ENCODE results near the gene CAMSAP3.
"Not testable (repeated sequence)": the region's sequence is repeated elsewhere in the genome, so short reads cannot be mapped to it uniquely, and the experiment has no call there.

Gene CAMSAP3

DNA sequence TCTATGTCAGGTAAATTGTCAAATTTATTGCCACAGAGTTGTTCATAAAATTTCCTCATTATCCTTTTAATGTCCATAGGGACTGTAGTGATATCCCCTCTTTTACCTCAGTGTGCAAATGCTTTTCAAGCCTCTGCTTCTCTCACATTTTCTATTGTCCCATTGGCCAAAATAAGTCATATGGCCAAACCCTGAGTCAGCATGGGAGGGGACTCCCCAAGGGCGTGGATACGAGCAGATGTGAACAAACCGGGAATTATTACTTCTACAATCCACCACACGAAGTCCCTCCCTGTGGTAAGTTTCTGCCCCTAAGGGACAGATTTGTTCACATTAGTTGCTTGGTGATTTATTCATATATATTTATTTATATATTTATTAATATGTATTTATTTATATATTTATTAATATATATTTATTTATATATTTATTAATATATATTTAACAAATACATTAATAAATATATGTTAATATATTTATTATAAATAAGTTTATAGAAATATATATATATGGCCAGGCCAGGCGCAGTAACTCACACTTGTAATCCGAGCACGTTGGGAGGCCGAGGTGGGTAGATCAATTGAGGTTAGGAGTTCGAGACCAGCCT lies 20.1 kb upstream of the CAMSAP3 start:
- DNase-seq, result peak; percentile 25 to 64 (median 48)

DNA sequence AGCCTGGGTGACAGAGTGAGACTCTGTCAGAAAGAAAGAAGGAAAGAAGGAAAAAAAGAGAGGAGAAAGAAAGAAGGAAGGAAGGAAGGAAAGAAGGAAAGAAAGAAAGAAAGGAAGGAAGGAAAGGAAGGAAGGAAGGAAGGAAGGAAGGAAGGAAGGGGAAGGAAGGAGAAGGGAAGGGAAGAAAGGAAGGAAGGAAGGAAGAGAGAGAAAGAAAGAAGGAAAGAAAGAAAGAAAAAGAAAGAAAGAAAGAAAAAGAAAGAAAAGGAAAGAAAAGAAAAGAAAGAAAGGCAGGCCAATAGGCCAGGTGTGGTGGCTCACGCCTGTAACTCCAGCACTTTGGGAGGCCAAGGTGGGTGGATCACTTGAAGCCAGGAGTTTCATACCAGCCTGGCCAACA lies 18.2 kb upstream of the CAMSAP3 start:
- not testable (repeated sequence) for DNase-seq

DNA sequence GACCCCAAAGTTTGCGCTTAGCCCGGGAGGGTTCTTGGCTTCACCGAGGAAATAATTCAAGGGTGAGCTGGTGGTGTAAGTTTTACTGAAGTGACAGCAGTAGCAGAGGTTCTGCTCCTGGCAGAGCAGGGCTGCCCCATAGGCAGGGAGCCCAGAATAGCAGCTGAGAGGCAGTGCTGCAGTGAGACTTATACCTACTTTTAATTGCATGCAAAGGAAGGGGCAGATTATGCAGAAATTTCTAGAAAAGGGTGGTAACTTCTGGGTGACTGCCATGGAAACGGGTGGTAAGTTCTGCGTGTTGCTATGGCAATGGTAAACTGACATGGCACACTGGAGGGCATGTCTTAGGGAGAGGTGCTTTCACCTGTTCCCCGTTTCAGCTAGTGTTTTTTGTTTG lies 17.5 kb upstream of the CAMSAP3 start:
- no peak for DNase-seq

DNA sequence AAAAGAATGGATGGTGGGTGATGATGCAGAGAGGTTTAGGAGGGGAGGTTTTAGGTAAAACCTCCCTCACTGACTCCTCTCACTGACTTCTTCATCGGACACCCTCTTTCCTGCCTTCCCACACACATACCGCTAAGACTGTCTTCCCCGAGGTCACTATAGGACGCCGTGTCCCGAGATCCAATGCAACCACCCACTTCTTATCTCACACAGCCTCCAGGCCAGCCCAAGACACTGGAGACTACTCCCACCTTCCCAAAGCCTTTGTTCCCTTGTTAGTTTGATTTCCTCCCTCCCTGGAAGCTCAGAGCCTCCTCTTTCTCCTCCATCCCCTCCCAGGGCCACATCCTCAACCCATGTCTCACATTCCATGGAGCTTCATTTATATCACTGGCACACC lies 16.5 kb upstream of the CAMSAP3 start:
- DNase-seq, result no peak

DNA sequence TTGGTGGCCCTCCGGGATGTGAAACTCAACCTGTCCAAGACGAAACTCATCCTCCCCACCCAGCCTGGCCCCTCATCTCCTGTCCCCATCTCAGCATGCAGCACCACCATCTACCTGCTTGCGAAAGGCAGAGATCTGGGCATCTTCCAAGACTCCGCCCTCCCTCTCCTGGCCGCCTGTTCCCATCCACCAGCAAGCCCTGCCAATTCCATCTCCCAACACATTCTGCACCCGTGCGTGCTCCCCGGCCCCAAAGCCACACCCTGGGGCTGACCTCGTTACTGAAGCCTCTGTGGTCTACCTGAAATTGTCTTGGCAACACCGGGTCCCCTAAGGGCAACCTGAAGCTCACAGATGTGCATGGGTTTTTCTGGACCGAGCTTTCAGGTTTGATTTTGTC lies 13.2 kb upstream of the CAMSAP3 start:
- no peak for DNase-seq

DNA sequence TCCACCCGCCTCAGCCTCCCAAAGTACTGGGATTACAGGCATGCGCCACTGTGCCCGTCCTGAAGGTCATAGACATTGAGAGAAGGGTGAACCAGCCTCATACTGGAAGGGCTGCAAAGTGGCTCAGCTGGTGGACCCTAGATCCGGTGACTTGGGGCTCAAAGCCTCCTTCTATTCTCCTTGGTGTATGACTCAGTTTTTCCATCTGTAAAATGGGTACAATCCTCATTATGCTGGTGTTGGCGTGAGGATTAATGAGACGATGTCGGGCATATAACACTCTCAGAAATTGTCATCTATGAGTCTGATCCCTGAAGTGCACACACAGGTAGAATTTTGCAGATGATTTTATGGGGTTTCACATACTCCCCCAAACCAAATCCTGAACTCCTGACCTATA lies 5.8 kb upstream of the CAMSAP3 start:
- DNase-seq, result no peak

DNA sequence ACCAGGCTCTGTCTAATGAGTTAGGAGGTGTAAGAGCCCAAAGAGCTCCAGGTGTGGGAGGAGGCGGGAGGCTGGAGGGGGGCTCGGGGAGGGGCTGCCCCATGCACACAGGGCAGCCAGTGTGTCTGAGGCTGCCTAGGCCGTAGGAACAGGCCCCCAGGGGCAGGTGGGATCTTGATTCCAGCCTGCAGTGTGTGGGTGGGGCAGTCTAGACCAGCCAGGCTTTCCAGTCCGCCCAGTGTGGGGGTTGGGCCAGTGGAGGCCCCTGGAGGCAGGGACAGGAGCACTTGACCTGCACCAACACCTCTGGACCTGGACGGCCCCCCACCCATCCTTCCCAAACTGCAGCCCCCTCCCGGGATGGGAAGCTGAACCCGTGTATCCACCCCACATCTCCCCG lies 5.4 kb upstream of the CAMSAP3 start:
- no peak for DNase-seq

DNA sequence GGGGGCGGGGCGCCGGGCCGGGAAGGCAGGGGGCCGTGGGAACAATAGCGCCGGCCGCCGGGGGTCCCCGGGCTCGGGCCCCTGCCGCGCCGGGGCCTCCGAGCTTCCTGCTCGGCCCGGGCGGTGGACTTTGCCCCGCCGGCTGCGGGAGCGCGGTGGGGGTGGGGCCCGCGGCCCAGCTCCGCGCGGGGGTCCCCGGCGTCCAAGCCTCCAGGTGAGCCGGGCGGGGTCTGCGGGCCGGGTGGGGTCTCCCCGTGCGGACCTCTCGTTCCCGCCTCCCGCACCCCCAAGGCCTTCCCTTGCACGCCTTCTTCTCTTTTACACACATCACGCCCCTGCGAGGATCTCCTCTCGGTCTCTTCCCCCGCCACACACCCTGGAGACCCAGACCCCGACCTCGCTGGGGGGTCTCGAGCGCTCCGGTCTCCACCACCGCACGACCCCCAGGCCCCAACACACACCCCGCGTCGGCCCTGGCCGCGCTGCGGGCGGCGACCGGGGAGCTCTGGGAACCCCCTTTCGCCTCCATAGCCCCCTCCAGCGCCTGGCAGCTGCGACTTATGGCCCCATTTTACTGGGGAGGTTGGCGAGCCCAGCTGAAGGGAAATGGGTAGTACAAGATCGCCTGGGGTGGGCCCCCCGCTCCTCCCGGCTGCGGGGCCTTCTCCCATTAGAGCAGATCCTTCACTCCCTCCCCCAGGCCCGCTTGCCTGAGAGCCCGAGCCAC lies 711 bp downstream of the CAMSAP3 start:
- DNase-seq, result no peak

DNA sequence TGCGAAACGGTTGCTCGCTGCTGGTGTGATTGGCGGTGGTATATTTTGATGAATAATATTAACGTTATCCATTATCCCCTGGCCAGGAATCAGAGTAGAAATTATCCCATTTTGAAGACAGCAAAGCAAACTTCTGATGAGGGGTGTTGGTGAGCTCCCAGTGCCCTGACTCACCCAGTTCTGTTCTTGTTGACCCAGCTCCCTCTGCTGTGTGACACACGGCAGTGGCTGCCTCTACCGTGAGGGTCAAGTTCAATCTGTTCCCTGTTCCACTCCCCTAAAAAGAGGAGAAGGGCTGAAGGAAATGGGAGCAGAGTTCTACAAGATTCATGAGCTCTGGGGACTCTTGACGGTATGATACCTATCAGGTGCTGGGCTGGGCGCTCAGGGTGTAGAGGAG lies 2.0 kb downstream of the CAMSAP3 start:
- no peak for DNase-seq

DNA sequence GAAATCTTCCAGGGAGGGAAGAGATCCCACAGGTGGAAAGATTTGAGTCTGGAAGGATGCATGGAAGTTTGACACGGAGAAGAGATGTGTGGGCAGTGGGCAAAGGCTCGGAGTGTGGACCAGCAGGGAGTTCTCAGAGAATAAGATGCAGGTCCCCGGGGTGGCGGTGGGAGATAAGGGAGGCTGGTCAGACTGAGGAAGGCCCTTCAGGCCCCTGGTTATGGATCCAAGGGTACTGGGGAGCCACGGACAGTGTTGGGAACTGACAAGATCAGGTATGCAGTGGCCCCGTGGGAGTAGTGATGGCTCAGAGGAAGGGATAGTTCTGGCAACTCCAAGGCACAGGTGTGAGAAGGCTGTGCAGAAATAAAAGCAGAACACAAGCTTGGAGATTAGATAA lies 2.5 kb downstream of the CAMSAP3 start:
- DNase-seq, result no peak

DNA sequence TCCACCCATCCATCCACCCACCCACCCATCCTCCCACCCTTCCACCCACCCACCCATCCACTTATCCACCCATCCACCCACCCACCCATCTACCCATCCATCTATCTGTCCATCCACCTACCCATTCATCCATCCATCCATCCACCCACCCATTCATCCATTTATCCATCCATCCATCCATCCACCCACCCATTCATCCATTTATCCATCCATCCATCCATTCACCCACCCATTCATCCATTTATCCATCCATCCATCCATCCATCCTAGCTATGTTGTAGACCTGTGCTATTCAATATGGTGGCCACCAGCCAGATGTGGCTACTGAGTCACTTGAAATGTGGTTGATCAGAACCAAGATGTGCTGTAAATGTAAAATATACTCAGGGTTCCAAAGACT lies 5.1 kb downstream of the CAMSAP3 start:
- no peak for DNase-seq

DNA sequence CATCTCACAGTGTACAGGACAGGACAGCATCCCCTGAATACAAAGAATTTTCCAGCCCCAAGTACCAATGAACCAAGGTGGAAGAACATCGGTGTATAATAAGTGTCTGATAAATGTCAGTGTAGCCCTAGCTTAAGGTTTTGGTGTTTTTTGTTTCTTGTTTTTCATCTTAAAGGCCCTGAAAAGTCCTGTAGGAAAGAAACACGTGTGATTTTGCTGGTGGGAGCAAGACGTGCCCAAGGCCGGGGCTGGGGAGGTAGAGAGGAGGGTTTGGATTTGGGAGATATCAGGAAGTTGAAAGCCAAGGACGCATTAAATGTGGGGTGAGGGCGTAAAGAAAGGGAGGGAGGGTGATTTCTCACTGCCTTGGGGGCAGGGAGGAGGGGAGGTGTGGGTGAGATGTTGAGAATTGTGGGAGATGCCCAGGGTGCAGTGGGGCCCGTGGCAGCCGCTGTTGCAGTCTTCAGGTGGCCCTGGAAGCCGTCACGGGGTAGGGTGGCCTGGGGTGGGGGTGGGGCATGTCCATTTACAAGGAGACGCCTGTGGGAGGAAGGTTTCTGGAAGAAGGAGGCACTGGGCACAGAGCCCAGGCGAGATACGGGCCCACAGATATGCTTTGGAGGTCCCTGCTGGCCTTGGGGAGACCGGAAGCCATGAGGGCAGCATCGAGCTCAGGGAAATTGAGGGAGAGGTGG lies 6.7 kb downstream of the CAMSAP3 start:
- DNase-seq, result no peak

DNA sequence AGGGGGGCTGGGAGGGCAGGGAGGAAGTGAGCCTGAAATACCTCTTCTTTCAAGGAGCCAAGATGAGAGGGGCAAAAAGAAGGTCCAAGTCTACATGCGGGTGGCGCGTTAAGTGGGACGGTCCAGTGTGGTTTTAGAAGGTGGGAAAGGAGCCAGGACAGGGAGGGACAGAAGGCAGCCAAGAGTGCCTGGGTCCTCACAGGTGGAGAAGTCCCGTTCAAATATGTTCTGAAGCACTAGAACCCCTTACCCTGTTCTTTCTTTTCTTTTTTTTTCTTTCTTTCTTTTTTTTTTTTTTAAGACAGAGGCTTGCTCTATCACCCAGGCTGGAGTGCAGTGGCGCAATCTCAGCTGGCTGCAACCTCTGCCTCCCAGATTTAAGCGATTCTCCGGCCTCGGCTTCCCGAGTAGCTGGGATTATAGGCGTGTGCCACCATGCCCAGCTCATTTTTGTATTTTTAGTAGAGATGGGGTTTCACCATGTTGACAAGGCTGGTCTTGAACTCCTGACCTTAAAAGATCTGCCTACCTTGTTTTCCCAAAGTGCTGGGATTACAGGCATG lies 7.4 kb downstream of the CAMSAP3 start:
- no peak for DNase-seq

DNA sequence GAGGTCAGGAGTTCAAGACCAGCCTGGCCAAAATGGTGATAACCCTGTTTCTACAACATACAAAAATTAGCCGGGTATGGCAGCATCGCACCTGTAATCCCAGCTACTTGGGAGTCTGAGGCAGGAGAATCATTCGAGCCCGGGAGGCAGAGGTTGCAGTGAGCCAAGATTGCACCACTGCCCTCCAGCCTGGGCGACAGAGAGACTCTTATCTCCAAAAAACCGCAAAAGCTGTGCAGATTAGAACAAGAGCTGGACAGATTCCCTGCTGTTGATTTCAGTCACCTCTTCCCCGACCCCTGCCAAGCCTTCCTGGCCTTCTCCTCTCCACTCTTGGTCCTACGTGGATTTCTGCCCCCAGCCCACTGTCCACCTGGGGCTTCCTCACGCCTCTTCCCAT lies 8.3 kb downstream of the CAMSAP3 start:
- no peak for DNase-seq

DNA sequence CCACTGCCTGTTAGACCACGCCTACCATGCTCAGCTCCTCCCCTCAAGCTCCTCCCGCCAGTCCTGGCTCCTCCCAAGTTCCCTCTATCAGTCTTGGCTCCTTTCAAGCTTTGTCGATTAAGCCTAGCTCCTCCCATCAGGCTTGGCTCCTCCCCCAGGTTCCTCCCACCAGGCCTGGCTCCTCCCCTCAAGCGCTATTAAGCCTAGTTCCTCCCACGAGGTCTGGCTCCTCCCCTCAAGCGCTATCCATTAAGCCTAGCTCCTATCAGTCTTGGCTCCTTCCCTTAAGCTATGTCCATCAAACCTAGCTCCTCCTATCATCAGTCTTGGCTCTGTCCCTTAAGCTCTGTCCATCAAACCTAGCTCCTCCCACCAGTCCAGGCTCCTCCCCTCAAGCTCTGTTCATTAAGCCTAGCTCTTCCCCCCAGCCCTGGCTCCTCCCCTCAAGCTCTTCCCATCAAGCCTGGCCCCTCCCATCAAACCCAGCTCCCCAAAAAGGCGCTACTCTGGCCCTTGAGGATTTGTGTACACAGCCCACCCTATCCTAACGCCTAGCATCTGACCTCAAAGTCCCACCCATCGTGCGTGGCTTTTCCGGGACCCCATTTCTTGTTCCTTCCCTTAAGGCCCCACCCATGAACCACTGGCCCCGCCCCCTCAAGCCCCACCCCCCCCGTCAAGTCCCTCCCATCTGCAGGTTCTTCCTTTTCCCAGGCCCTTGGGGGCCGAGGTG lies 10.0 kb downstream of the CAMSAP3 start:
- peak; percentile 16 to 30 (median 26) for DNase-seq

DNA sequence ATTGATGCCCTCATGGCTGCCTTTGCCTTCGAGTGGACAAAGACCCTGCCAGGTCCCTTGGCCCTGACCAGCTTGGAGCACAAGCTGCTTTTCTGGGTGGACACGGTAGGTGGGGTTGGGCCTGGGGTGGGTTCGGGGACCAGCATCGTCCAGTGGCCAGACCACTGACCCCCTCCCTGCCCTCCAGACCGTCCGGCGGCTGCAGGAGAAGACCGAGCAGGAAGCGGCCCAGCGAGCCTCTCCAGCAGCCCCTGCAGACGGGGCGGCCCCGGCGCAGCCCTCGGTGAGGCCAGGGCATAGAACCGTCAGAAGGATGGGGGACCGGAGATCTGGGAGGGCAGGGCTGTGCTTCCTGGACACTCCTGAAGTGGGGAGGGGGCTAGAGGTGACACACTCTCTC lies 10.6 kb downstream of the CAMSAP3 start:
- no peak for DNase-seq

DNA sequence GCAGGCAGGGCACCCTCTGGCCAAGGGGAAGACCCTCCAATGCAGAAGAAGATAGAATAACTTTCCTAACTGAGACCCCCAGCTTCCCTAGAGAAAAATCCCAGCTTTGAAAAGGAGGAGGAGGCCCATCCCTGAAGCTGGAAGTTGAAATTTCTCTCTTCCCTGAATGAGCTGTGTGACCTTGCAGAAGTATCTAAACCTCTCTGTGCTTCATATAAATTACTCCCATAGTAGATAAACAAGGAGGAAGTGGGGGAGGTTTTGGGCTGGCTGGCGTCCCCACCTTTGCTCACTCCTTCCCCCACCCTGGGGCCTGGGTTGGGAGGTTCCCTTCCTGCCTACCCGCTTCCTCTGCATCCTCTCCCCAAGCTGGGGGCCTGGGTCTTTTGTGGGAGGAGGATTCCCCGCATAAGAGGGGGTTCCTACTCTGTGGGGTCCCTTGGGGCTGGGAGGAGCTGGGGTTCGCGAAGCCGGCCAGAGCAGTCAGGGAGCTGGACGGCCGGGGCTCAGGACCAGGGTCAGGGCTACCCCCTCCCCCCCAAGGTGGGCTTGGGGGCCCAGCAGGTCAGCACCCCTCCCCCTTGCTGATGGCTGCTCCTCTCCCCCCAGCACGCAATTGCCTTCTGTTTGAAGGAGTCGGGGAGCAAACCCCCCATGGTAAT lies 11.7 kb downstream of the CAMSAP3 start:
- no peak for DNase-seq

DNA sequence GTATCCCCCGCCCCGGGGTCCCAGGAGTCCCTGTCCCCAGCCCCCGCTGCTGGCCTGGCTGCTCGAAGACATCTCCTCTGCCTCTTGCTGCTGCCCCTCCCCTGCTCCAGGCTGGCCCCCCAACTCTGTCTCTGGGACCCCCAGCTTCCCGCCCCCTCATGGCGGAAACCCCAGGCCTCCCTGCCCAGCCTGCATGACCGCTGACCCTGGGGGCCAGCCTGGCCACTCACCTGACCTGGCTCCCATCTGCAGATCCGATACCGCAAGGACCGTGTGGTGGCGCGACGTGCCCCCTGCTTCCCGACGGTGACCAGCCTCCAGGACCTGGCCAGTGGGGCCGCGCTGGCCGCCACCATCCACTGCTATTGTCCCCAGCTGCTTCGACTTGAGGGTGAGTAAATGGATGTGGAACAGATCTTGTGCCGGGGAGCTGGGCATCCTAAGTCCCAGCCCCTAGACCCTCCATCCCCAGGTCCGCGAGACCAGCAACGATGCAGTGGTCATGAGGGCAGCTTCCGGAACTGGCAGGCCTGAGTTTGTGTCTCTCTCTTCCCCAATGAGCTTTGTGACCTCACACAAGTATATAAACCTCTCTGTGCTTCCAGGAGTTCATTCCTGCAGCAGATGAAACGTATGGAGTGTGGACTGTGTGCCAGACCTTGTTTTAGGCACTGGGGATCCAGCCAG lies 12.4 kb downstream of the CAMSAP3 start:
- no peak for DNase-seq

DNA sequence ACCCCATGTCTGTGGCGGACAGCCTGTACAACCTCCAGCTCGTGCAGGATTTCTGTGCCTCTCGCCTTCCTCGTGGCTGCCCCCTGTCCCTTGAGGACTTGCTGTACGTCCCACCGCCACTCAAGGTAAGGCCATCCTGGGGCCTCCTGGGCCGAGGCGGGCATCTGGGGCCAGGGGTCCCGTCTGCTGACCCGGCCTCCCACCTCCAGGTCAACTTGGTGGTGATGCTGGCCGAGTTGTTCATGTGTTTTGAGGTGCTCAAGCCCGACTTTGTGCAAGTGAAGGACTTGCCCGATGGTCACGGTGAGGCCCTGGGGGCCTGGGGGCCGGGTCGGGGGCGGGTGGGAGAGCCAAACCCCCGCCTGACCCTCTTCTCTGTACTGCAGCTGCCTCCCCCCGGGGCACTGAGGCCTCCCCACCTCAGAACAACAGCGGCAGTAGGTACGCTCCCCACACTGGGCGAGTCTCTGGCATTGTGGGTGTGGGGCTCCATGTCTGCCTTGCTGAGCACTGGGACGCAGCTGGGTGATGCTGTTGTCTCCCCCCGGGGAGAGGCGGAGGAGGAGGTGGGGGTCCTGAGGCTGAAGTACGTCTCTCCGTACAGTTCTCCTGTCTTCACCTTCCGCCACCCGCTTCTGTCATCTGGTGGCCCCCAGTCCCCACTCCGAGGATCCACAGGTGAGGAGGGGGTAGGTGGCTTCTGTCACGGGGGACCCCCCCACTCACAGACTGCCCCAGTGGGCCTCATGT lies 15.0 kb downstream of the CAMSAP3 start:
- DNase-seq, result no peak

DNA sequence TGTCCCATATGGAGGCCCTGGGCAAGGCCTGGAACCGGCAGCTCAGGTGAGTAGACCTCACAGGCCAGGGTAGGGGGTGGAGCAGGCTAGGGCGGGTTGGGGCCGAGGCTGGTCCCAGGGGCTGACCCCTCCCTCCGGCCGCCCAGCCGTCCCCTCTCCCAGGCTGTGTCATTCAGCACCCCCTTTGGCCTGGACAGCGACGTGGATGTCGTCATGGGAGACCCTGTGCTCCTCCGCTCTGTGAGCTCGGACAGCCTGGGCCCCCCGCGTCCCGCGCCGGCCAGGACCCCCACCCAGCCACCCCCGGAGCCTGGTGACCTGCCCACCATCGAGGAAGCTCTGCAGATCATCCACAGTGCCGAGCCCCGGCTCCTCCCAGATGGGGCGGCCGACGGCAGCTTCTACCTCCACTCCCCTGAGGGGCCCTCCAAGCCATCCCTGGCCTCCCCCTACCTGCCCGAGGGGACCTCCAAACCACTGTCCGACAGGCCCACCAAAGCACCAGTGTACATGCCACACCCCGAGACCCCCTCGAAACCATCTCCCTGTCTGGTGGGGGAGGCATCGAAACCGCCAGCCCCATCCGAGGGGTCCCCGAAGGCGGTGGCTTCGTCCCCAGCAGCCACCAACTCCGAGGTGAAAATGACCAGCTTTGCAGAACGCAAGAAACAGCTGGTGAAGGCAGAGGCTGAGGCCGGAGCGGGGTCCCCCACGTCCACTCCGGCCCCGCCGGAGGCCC lies 16.0 kb downstream of the CAMSAP3 start:
- no peak for DNase-seq
